ENCODE data around the gene ATAD2B. TPM values are rescaled to one million over a fixed set of nuclear protein-coding genes. Genes with fewer than 3 reads are reported as not detected.

ATAD2B gene
- total and polyA plus RNA-seq, 2 experiments from 2014 or later: 4.8 to 6.7 TPM

DNA sequence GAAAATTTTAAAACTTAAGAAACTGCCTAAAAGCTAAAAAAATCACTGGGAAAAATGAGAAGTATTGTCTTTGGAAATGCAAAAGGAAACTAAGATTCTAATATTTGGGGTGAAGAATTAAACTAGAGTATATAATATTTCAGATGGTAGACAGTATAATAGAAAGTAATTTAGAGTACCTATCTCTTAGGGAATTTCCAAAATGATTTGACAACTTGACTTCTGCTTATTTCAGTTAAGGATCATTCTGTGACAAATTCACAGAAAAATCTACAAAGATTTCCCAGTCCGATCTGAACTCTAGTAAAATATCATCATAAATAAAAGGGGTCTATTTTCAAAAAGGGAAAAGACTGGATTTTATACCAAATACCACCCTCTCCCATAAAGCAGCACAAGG is 99.6 kb downstream of the ATAD2B start:
- TF ChIP-seq EZH2phosphoT487 (IDR thresholded peaks at IDR 0.05; ENCODE audit: insufficient read depth, low read depth) (no peak), EZH2 (IDR thresholded peaks at IDR 0.05; ENCODE audit: insufficient read depth, poor library complexity, severe bottlenecking) (no peak)
- no peak overlapping the region for H3K4me3 ChIP-seq
- H3K4me2 ChIP-seq (ENCODE audit: unreplicated experiment): no peak overlapping the region
- H3K27me3 ChIP-seq (replicated peaks; ENCODE audit: insufficient read depth): no peaks in the 10 kb centered on the region
- H3K4me1 ChIP-seq (ENCODE audit: insufficient read depth): peaks cover 18% of the 10 kb centered on the region
- in situ Hi-C loops (cut with MboI): no loop called here
- H3K27ac ChIP-seq: no peak overlapping the region
- H3F3A ChIP-seq (ENCODE audit: insufficient read depth): peaks cover 19% of the 10 kb centered on the region
- 68 to 74% methylated on average over 1 of the region's 1 CpG for WGBS, 2 experiments (ENCODE audit: low coverage in 1 of 2, low lambda C conversion rate in 2 of 2, missing lambda C conversion rate in 2 of 2)
- no peaks in the 10 kb centered on the region for H3K36me3 ChIP-seq (ENCODE audit: low read depth)
- no peaks in the 10 kb centered on the region for H3K9me3 ChIP-seq (ENCODE audit: low read depth)
- H3K9me2 ChIP-seq (ENCODE audit: insufficient read depth): no peaks in the 10 kb centered on the region
- no peak overlapping the region for H2AFZ ChIP-seq
- no peak for DNase-seq
- no peak overlapping the region for H3K9ac ChIP-seq
- no peaks in the 10 kb centered on the region for H4K20me1 ChIP-seq (ENCODE audit: insufficient read depth)
- 0 out of 2 replicates have a peak, but pooled peaks cover 5% of the 10 kb centered on the region for H3K79me2 ChIP-seq (ENCODE audit: insufficient read depth)

DNA sequence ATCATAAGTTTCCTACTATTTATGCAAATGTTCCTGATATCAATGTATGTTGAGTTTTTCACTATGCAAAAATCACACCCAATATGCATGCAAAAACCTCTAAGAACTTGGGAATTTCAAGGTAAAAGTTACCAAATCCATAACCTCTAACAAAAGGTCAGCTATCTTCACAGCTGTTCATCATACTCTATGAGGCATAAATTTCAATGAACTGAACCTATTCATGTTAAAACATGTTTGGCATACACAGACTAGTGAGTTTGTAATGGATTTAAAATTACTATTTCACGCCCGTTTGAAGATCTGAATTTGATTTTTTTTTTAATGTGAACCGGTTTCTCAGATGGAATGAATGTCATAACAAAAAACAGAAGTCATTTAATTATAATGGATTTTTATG is 100.2 kb downstream of the ATAD2B start:
- Histone ChIP-seq H3K27ac (no peak overlapping the region), H3K79me2 (ENCODE audit: insufficient read depth) (no peaks in the 10 kb centered on the region), H2AFZ (no peak overlapping the region), H3K27me3 (replicated peaks; ENCODE audit: insufficient read depth) (no peaks in the 10 kb centered on the region), H4K20me1 (ENCODE audit: insufficient read depth) (no peaks in the 10 kb centered on the region), H3K9ac (no peak overlapping the region), H3K4me2 (ENCODE audit: unreplicated experiment) (no peak overlapping the region), H3K4me1 (ENCODE audit: insufficient read depth) (peaks cover 18% of the 10 kb centered on the region), H3K4me3 (no peak overlapping the region), H3K9me2 (ENCODE audit: insufficient read depth) (no peaks in the 10 kb centered on the region), H3F3A (ENCODE audit: insufficient read depth) (peaks cover 19% of the 10 kb centered on the region), H3K36me3 (ENCODE audit: low read depth) (no peaks in the 10 kb centered on the region), H3K9me3 (ENCODE audit: low read depth) (no peaks in the 10 kb centered on the region)
- no peak for DNase-seq
- WGBS, 2 experiments (ENCODE audit: low coverage in 1 of 2, low lambda C conversion rate in 2 of 2, missing lambda C conversion rate in 2 of 2): 65 to 66% methylated on average over 3 of the region's 3 CpGs
- TF ChIP-seq EZH2phosphoT487 (IDR thresholded peaks at IDR 0.05; ENCODE audit: insufficient read depth, low read depth) (no peak), EZH2 (IDR thresholded peaks at IDR 0.05; ENCODE audit: insufficient read depth, poor library complexity, severe bottlenecking) (no peak)
- in situ Hi-C loops (cut with MboI): no loop called here

DNA sequence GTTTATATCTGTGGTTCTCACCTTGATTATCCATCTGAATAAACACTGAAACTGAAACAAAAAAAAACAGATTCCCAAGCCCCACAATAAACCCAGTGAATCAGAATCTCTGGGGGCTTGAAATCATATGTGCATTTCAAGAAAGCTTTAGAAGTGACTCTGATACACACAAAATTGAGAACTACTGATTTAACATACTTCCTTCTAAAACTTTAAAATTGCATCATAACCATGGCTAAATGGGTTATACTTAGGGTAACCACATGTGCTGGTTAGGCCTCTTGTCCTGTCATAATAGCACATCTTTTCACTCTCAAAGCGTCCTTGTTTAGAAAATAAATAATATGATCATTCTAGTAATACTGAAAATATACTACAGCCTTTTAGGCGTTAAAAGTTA is 100.9 kb downstream of the ATAD2B start:
- Histone ChIP-seq H3F3A (ENCODE audit: insufficient read depth) (peaks cover 19% of the 10 kb centered on the region), H3K36me3 (ENCODE audit: low read depth) (no peaks in the 10 kb centered on the region), H3K9me2 (ENCODE audit: insufficient read depth) (no peaks in the 10 kb centered on the region), H2AFZ (no peak overlapping the region), H3K4me1 (ENCODE audit: insufficient read depth) (peaks cover 18% of the 10 kb centered on the region), H3K4me2 (ENCODE audit: unreplicated experiment) (no peak overlapping the region), H4K20me1 (ENCODE audit: insufficient read depth) (no peaks in the 10 kb centered on the region), H3K79me2 (ENCODE audit: insufficient read depth) (no peaks in the 10 kb centered on the region), H3K9ac (no peak overlapping the region), H3K4me3 (no peak overlapping the region), H3K27me3 (replicated peaks; ENCODE audit: insufficient read depth) (no peaks in the 10 kb centered on the region), H3K9me3 (ENCODE audit: low read depth) (no peaks in the 10 kb centered on the region), H3K27ac (no peak overlapping the region)
- DNase-seq: no peak
- TF ChIP-seq EZH2 (IDR thresholded peaks at IDR 0.05; ENCODE audit: insufficient read depth, poor library complexity, severe bottlenecking) (no peak), EZH2phosphoT487 (IDR thresholded peaks at IDR 0.05; ENCODE audit: insufficient read depth, low read depth) (no peak)
- in situ Hi-C loops (cut with MboI): no loop called here
- 97 to 98% methylated on average over 2 of the region's 2 CpGs for WGBS, 2 experiments (ENCODE audit: low coverage in 1 of 2, low lambda C conversion rate in 2 of 2, missing lambda C conversion rate in 2 of 2)

DNA sequence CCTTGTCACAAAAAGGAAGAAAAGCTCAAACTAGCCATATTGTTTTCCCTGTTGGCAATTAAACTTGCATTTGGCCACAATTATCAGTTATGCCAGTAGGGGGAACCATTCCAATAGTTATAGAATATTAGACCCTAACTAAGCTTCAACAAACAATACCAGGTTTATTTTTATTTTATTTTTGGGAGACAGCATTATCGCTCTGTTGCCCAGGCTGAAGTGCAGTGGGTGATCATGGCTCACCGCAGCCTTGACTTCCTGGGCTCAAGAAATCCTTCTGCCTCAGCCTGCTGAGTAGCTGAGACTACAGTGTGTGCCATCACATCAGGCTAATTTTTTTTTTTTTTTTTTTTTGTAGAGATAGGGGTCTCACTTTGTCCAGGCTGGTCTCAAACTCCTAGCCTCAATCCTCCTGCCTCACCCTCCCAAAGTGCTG is 102.1 kb downstream of the ATAD2B start:
- Histone ChIP-seq H3K4me2 (ENCODE audit: unreplicated experiment) (no peak overlapping the region), H2AFZ (peak overlapping the region; percentile 29; the same call in 1 of the 2 replicates), H3K4me3 (no peak overlapping the region), H3K79me2 (ENCODE audit: insufficient read depth) (no peaks in the 10 kb centered on the region), H3K9ac (no peak overlapping the region; the same call in 1 of the 2 replicates), H3K9me3 (ENCODE audit: low read depth) (no peaks in the 10 kb centered on the region), H4K20me1 (ENCODE audit: insufficient read depth) (no peaks in the 10 kb centered on the region), H3K4me1 (ENCODE audit: insufficient read depth) (peaks cover 18% of the 10 kb centered on the region), H3K27me3 (replicated peaks; ENCODE audit: insufficient read depth) (no peaks in the 10 kb centered on the region), H3K36me3 (ENCODE audit: low read depth) (no peaks in the 10 kb centered on the region), H3F3A (ENCODE audit: insufficient read depth) (peaks cover 15% of the 10 kb centered on the region), H3K27ac (no peak overlapping the region; the same call in 1 of the 2 replicates), H3K9me2 (ENCODE audit: insufficient read depth) (no peaks in the 10 kb centered on the region)
- 3 to 12% methylated on average over 2 of the region's 2 CpGs for WGBS, 2 experiments (ENCODE audit: low coverage in 1 of 2, low lambda C conversion rate in 2 of 2, missing lambda C conversion rate in 2 of 2)
- in situ Hi-C loops (cut with MboI): no loop called here
- DNase-seq: peak; percentile 69
- TF ChIP-seq EZH2phosphoT487 (IDR thresholded peaks at IDR 0.05; ENCODE audit: insufficient read depth, low read depth): no peak
- TF ChIP-seq EZH2 (IDR thresholded peaks at IDR 0.05; ENCODE audit: insufficient read depth, poor library complexity, severe bottlenecking): no peak

DNA sequence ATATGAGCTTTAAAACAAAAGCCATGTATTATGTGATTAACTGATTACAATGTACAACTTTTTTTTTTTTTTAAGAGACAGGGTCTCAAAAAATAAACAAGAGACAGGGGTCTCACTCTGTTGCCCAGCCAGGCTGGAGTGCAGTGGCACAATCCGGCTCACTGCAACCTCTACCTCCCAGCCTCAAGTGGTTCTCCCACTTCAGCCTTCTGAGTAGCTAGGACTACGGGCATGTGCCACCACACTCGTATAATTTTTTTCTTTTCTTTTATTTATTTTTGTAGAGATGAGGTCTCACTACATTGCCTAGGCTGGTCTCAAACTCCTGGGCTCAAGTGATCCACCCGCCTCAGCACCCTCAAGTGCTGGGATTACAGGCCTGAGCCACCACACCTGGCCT is 103.1 kb downstream of the ATAD2B start:
- in situ Hi-C loops (cut with MboI): no loop called here

More for the DNA sequence above, 103.1 kb downstream of the ATAD2B start:
- TF ChIP-seq EZH2 (IDR thresholded peaks at IDR 0.05; ENCODE audit: insufficient read depth, poor library complexity, severe bottlenecking): no peak
- no peak for TF ChIP-seq EZH2phosphoT487 (IDR thresholded peaks at IDR 0.05; ENCODE audit: insufficient read depth, low read depth)
- no peaks in the 10 kb centered on the region for H3K27me3 ChIP-seq (replicated peaks; ENCODE audit: insufficient read depth)
- H3K9ac ChIP-seq: no peak overlapping the region
- no peaks in the 10 kb centered on the region for H3K9me3 ChIP-seq (ENCODE audit: low read depth)
- H3K36me3 ChIP-seq (ENCODE audit: low read depth): no peaks in the 10 kb centered on the region
- H3K4me1 ChIP-seq (ENCODE audit: insufficient read depth): peaks cover 10% of the 10 kb centered on the region
- WGBS, 2 experiments (ENCODE audit: low coverage in 1 of 2, low lambda C conversion rate in 2 of 2, missing lambda C conversion rate in 2 of 2): 67 to 69% methylated on average over 4 of the region's 4 CpGs
- no peak overlapping the region for H3K4me3 ChIP-seq
- H3F3A ChIP-seq (ENCODE audit: insufficient read depth): peaks cover 6% of the 10 kb centered on the region; the same call in 1 of the 2 replicates
- no peak overlapping the region for H3K4me2 ChIP-seq (ENCODE audit: unreplicated experiment)
- DNase-seq: no peak
- H3K79me2 ChIP-seq (ENCODE audit: insufficient read depth): no peaks in the 10 kb centered on the region
- H3K9me2 ChIP-seq (ENCODE audit: insufficient read depth): no peaks in the 10 kb centered on the region
- H4K20me1 ChIP-seq (ENCODE audit: insufficient read depth): no peaks in the 10 kb centered on the region
- no peak overlapping the region for H2AFZ ChIP-seq
- no peak overlapping the region for H3K27ac ChIP-seq
